Measurements from ENCODE around the gene HOXB1.
"Not testable (repeated sequence)": the region's sequence is repeated elsewhere in the genome, so short reads cannot be mapped to it uniquely, and the experiment has no call there.

HOXB1 gene

GRCh38 chr17:48488548-48489106 is 42.2 kb downstream of the HOXB1 start:
- Histone ChIP-seq H3K4me1 (peaks cover 5% of the 10 kb centered on the region; the same call in 1 of the 2 replicates), H3K4me3 (no peak overlapping the region), H3K27me3 (ENCODE audit: low read depth) (no peaks in the 10 kb centered on the region; the same call in 1 of the 2 replicates), H3K9me3 (no peaks in the 10 kb centered on the region), H3K36me3 (replicated peaks) (no peaks in the 10 kb centered on the region)
- in situ Hi-C loops (cut with MboI; ENCODE audit: low sequenced_read_pairs) = no loop called here
- DNase-seq (ENCODE audit: low spot score in 2 of 2) = no peak

- Histone ChIP-seq H3K36me3 (replicated peaks) (no peaks in the 10 kb centered on the region), H3K9me3 (no peaks in the 10 kb centered on the region), H3K27me3 (ENCODE audit: low read depth) (no peaks in the 10 kb centered on the region; the same call in 1 of the 2 replicates), H3K4me3 (no peak overlapping the region), H3K4me1 (peaks cover 2% of the 10 kb centered on the region; the same call in 1 of the 2 replicates)
- DNase-seq (ENCODE audit: low spot score in 2 of 2) = no peak
- in situ Hi-C loops (cut with MboI; ENCODE audit: low sequenced_read_pairs) = no loop called here
These were observed 43.6 kb downstream of the HOXB1 start for GRCh38 chr17:48487221-48487620.

GRCh38 chr17:48486557-48486956 is 44.3 kb downstream of the HOXB1 start:
- in situ Hi-C loops (cut with MboI; ENCODE audit: low sequenced_read_pairs) = no loop called here
- no peaks in the 10 kb centered on the region for H3K9me3 ChIP-seq
- no peak for DNase-seq (ENCODE audit: low spot score in 2 of 2)
- H3K27me3 ChIP-seq (ENCODE audit: low read depth) = no peaks in the 10 kb centered on the region; the same call in 1 of the 2 replicates
- H3K4me1 ChIP-seq = peaks cover 2% of the 10 kb centered on the region; the same call in 1 of the 2 replicates
- no peak overlapping the region for H3K4me3 ChIP-seq
- no peaks in the 10 kb centered on the region for H3K36me3 ChIP-seq (replicated peaks)

- Histone ChIP-seq H3K36me3 (replicated peaks) (no peaks in the 10 kb centered on the region), H3K4me1 (peaks cover 2% of the 10 kb centered on the region; the same call in 1 of the 2 replicates), H3K27me3 (ENCODE audit: low read depth) (no peaks in the 10 kb centered on the region; the same call in 1 of the 2 replicates), H3K9me3 (no peaks in the 10 kb centered on the region), H3K4me3 (no peak overlapping the region)
- no peak for DNase-seq (ENCODE audit: low spot score in 2 of 2)
- in situ Hi-C loops (cut with MboI; ENCODE audit: low sequenced_read_pairs) = no loop called here
These were observed 46.0 kb downstream of the HOXB1 start for GRCh38 chr17:48484850-48485249.

GRCh38 chr17:48484256-48484655 is 46.6 kb downstream of the HOXB1 start:
- DNase-seq (ENCODE audit: low spot score in 2 of 2) = no peak
- Histone ChIP-seq H3K36me3 (replicated peaks) (no peaks in the 10 kb centered on the region), H3K4me1 (no peaks in the 10 kb centered on the region)

GRCh38 chr17:48483471-48484131 is 47.2 kb downstream of the HOXB1 start:
- Histone ChIP-seq H3K9me3 (no peaks in the 10 kb centered on the region), H3K4me1 (no peaks in the 10 kb centered on the region), H3K4me3 (no peak overlapping the region), H3K36me3 (replicated peaks) (no peaks in the 10 kb centered on the region), H3K27me3 (ENCODE audit: low read depth) (no peaks in the 10 kb centered on the region; the same call in 1 of the 2 replicates)
- in situ Hi-C loops (cut with MboI; ENCODE audit: low sequenced_read_pairs) = no loop called here
- no peak for DNase-seq (ENCODE audit: low spot score in 2 of 2)

More at GRCh38 chr17:48484256-48484655, 46.6 kb downstream of the HOXB1 start:
- Histone ChIP-seq H3K9me3 (no peaks in the 10 kb centered on the region), H3K4me3 (no peak overlapping the region), H3K27me3 (ENCODE audit: low read depth) (no peaks in the 10 kb centered on the region; the same call in 1 of the 2 replicates)
- in situ Hi-C loops (cut with MboI; ENCODE audit: low sequenced_read_pairs) = no loop called here

- no peak for DNase-seq (ENCODE audit: low spot score in 2 of 2)
- Histone ChIP-seq H3K9me3 (no peaks in the 10 kb centered on the region), H3K27me3 (ENCODE audit: low read depth) (no peaks in the 10 kb centered on the region; the same call in 1 of the 2 replicates), H3K4me3 (no peak overlapping the region), H3K36me3 (replicated peaks) (no peaks in the 10 kb centered on the region), H3K4me1 (no peaks in the 10 kb centered on the region)
- in situ Hi-C loops (cut with MboI; ENCODE audit: low sequenced_read_pairs) = no loop called here
These were observed 47.8 kb downstream of the HOXB1 start for GRCh38 chr17:48483004-48483403.

GRCh38 chr17:48482301-48482700 is 48.5 kb downstream of the HOXB1 start:
- H3K9me3 ChIP-seq; H3K36me3 ChIP-seq (replicated peaks); in situ Hi-C loops (cut with MboI; ENCODE audit: low sequenced_read_pairs); H3K27me3 ChIP-seq (ENCODE audit: low read depth); H3K4me1 ChIP-seq; H3K4me3 ChIP-seq; DNase-seq (ENCODE audit: low spot score in 2 of 2): not testable (repeated sequence)

- Histone ChIP-seq H3K9me3 (no peaks in the 10 kb centered on the region), H3K4me3 (no peak overlapping the region), H3K27me3 (ENCODE audit: low read depth) (peaks cover 2% of the 10 kb centered on the region; the same call in 1 of the 2 replicates), H3K4me1 (no peaks in the 10 kb centered on the region), H3K36me3 (replicated peaks) (no peaks in the 10 kb centered on the region)
- no peak for DNase-seq (ENCODE audit: low spot score in 2 of 2)
- in situ Hi-C loops (cut with MboI; ENCODE audit: low sequenced_read_pairs) = no loop called here
These were observed 51.8 kb downstream of the HOXB1 start for GRCh38 chr17:48479014-48479402.

All from HAP-1 (cell line).